Small intestine (tissue), 4 donors: ENCODE results near the gene GALNT15. TPM values are rescaled to one million over a fixed set of nuclear protein-coding genes. Genes with fewer than 3 reads are reported as not detected.

Experiments used
- polyA plus RNA-seq, 4 donors: library from polyadenylated mRNA; stranded (reverse) in 3 of 4; unstranded in 1 of 4; fragments of 200-250 nt in 3 of 4; fragments of 120-200 nt in 1 of 4; gene quantifications; one replicate each; pipeline versions ENCODE4 v1.2.1 to v1.2.3, GENCODE V29; 2013
- donor health status: healthy with polysubstance abuse.
- donor health status: Bipolar disorder and iron deficiency.
- donor health status: healthy.

GALNT15 gene
- polyA plus RNA-seq, 4 donors, result 0.41 to 29.5 (median 0.88) TPM

Other genes with a start within 250 kb of the GALNT15 start
- 10 to 100 TPM; 16.6 to 38.0 (median 31.4) TPM for gene DPH3, start 90.3 kb downstream of the GALNT15 start, polyA plus RNA-seq
- gene OXNAD1, start 90.5 kb downstream of the GALNT15 start, polyA plus RNA-seq, result 10 to 100 TPM; 15.3 to 28.4 (median 18.3) TPM